Inferior parietal cortex (tissue), 1 donor: ENCODE results near the gene MAFG.
A peak's percentile ranks its signal among the peaks of the same experiment; 100 is the strongest.

Experiments used
- DNase-seq: peaks from one replicate; pipeline ENCODE4 v3.0.0-alpha.2; 2016; ENCODE audit errors: extremely low spot score

The MAFG gene

GRCh38 chr17:81898029-81898866 lies 29.3 kb downstream of the MAFG start:
- DNase-seq, result peak; percentile 54

GRCh38 chr17:81895400-81895799 lies 32.1 kb downstream of the MAFG start:
- no peak for DNase-seq

- no peak for DNase-seq
Observed at GRCh38 chr17:81891303-81891552, 36.3 kb downstream of the MAFG start.

- DNase-seq, result no peak
Observed at GRCh38 chr17:81890447-81891302, 36.9 kb downstream of the MAFG start.

GRCh38 chr17:81889602-81890001 lies 37.9 kb downstream of the MAFG start:
- no peak for DNase-seq

- DNase-seq, result no peak
Observed at GRCh38 chr17:81888988-81889595, 38.4 kb downstream of the MAFG start.

- DNase-seq, result no peak
Observed at GRCh38 chr17:81888105-81888987, 39.2 kb downstream of the MAFG start.

- no peak for DNase-seq
Observed at GRCh38 chr17:81885869-81886548, 41.5 kb downstream of the MAFG start.

GRCh38 chr17:81885454-81885853 lies 42.1 kb downstream of the MAFG start:
- DNase-seq, result no peak

GRCh38 chr17:81884968-81885367 lies 42.6 kb downstream of the MAFG start:
- DNase-seq, result no peak

- DNase-seq, result no peak
Observed at GRCh38 chr17:81884520-81884919, 43.0 kb downstream of the MAFG start.

- DNase-seq, result no peak
Observed at GRCh38 chr17:81879121-81879520, 48.4 kb downstream of the MAFG start.

- DNase-seq, result no peak
Observed at GRCh38 chr17:81878294-81878693, 49.2 kb downstream of the MAFG start.

- DNase-seq, result no peak
Observed at GRCh38 chr17:81877569-81877968, 50.0 kb downstream of the MAFG start.

GRCh38 chr17:81871387-81872230 lies 55.9 kb downstream of the MAFG start:
- peak; percentile 90 for DNase-seq

- DNase-seq, result no peak
Observed at GRCh38 chr17:81870981-81871386, 56.6 kb downstream of the MAFG start, which contains the start of gene ARHGDIA. Gene ARHGDIA (minus strand): TSS chr17:81871337. CDS start chr17:81869930, 1,407 bp downstream.

- DNase-seq, result no peak
Observed at GRCh38 chr17:81870131-81870980, 57.2 kb downstream of the MAFG start.

- no peak for DNase-seq
Observed at GRCh38 chr17:81869221-81870130, 58.1 kb downstream of the MAFG start.
